HG03025 (cell line): ENCODE measurements around the gene TCF19.
"Not testable (repeated sequence)": the region's sequence is repeated elsewhere in the genome, so short reads cannot be mapped to it uniquely, and the experiment has no call there.

ENCODE experiments used
- ATAC-seq: cut with Tn5 transposase; IDR thresholded peaks from one replicate; pipeline ENCODE4 v1.9.1; 2021; ENCODE audit warnings: mild to moderate bottlenecking, moderate library complexity; ENCODE audit not compliant: unreplicated experiment, low FRiP score

Gene TCF19

GRCh38 chr6:31175971-31176370 lies 17.6 kb downstream of the TCF19 start:
- no peak for ATAC-seq

GRCh38 chr6:31178143-31179041 lies 20.0 kb downstream of the TCF19 start:
- no peak for ATAC-seq

GRCh38 chr6:31179042-31179386 lies 20.6 kb downstream of the TCF19 start:
- no peak for ATAC-seq

GRCh38 chr6:31179896-31180295 lies 21.5 kb downstream of the TCF19 start:
- no peak for ATAC-seq

GRCh38 chr6:31180500-31180899 lies 22.1 kb downstream of the TCF19 start:
- ATAC-seq: no peak

GRCh38 chr6:31183287-31183686 lies 24.9 kb downstream of the TCF19 start:
- not testable (repeated sequence) for ATAC-seq

- ATAC-seq: not testable (repeated sequence)
Measured at GRCh38 chr6:31183859-31184258, 25.5 kb downstream of the TCF19 start.

- not testable (repeated sequence) for ATAC-seq
Measured at GRCh38 chr6:31185695-31186051, 27.3 kb downstream of the TCF19 start.

- no peak for ATAC-seq
Measured at GRCh38 chr6:31186052-31186734, 27.8 kb downstream of the TCF19 start.

GRCh38 chr6:31187780-31188194 lies 29.4 kb downstream of the TCF19 start:
- no peak for ATAC-seq

GRCh38 chr6:31189223-31189622 lies 30.8 kb downstream of the TCF19 start:
- not testable (repeated sequence) for ATAC-seq

- no peak for ATAC-seq
Measured at GRCh38 chr6:31190488-31190887, 32.1 kb downstream of the TCF19 start.

GRCh38 chr6:31192431-31193105 lies 34.2 kb downstream of the TCF19 start:
- not testable (repeated sequence) for ATAC-seq

- ATAC-seq: no peak
Measured at GRCh38 chr6:31193206-31193605, 34.8 kb downstream of the TCF19 start.

- no peak for ATAC-seq
Measured at GRCh38 chr6:31194061-31194834, 35.9 kb downstream of the TCF19 start.

GRCh38 chr6:31195308-31195979 lies 37.1 kb downstream of the TCF19 start:
- ATAC-seq: not testable (repeated sequence)

GRCh38 chr6:31196251-31197022 lies 38.0 kb downstream of the TCF19 start:
- not testable (repeated sequence) for ATAC-seq

GRCh38 chr6:31197559-31198305 lies 39.3 kb downstream of the TCF19 start:
- peak; percentile 69 for ATAC-seq

GRCh38 chr6:31199105-31199452 lies 40.7 kb downstream of the TCF19 start:
- ATAC-seq: not testable (repeated sequence)
